HEK293T (cell line): ENCODE data around the gene ZNF613.
"Not testable (repeated sequence)": the region's sequence is repeated elsewhere in the genome, so short reads cannot be mapped to it uniquely, and the experiment has no call there.

ENCODE experiments used
- CTCF ChIA-PET: fragments of 350-600 bp; formaldehyde crosslinking; extraction: SDS; loops from one replicate; lab custom pipeline; 2021; ENCODE audit warnings: antibody characterized with exemption, inconsistent platforms; lab: Yijun Ruan, JAX
- POLR2A ChIA-PET: fragments of 350-600 bp; formaldehyde crosslinking; extraction: SDS; loops from one replicate; lab custom pipeline; 2020; ENCODE audit warnings: antibody characterized with exemption, inconsistent platforms; lab: Yijun Ruan, JAX
- DNase-seq: peaks from one replicate; pipeline ENCODE4 v3.0.0; 2012; ENCODE audit warnings: mixed read lengths; ENCODE audit errors: extremely low spot score
- ARNT ChIP-seq: fragments of 450-650 bp; IDR thresholded peaks from 2 replicates; pipeline ENCODE4 v1.6.1; 2017; ENCODE audit warnings: mild to moderate bottlenecking
- BHLHE40 ChIP-seq: fragments of 450-650 bp; IDR thresholded peaks from 2 replicates; pipeline ENCODE4 v1.6.1; 2016; ENCODE audit warnings: mild to moderate bottlenecking, moderate library complexity, borderline replicate concordance
- CTBP1 ChIP-seq: fragments of 450-650 bp; IDR thresholded peaks from 2 replicates; pipeline ENCODE4 v1.6.1; 2016; ENCODE audit warnings: borderline replicate concordance
- ELF4 ChIP-seq: fragments of 450-650 bp; IDR thresholded peaks from 2 replicates; pipeline ENCODE4 v1.6.1; 2017; ENCODE audit warnings: antibody characterized with exemption
- FOXA1 ChIP-seq: fragments of 450-650 bp; IDR thresholded peaks from 2 replicates; pipeline ENCODE4 v1.6.1; 2016; ENCODE audit warnings: mild to moderate bottlenecking
- FOXK2 ChIP-seq: fragments of 450-650 bp; IDR thresholded peaks from 2 replicates; pipeline ENCODE4 v1.6.1; 2016; ENCODE audit warnings: mild to moderate bottlenecking
- FOXM1 ChIP-seq: fragments of 450-650 bp; IDR thresholded peaks from 2 replicates; pipeline ENCODE4 v1.6.1; 2017; ENCODE audit warnings: mild to moderate bottlenecking, borderline replicate concordance
- HDGF ChIP-seq: fragments of 450-650 bp; IDR thresholded peaks from 2 replicates; pipeline ENCODE4 v1.6.1; 2017; ENCODE audit warnings: antibody characterized with exemption, borderline replicate concordance
- L3MBTL2 ChIP-seq: fragments of 450-650 bp; conservative IDR thresholded peaks from 2 replicates; pipeline ENCODE4 v1.6.1; 2016; ENCODE audit warnings: mild to moderate bottlenecking
- LEF1 ChIP-seq: fragments of 450-650 bp; IDR thresholded peaks from 2 replicates; pipeline ENCODE4 v1.6.1; 2017; ENCODE audit warnings: mild to moderate bottlenecking, borderline replicate concordance
- NFRKB ChIP-seq: fragments of 450-650 bp; IDR thresholded peaks from 2 replicates; pipeline ENCODE4 v1.6.1; 2016; ENCODE audit warnings: mild to moderate bottlenecking, moderate library complexity
- SP1 ChIP-seq: fragments of 450-650 bp; IDR thresholded peaks from 2 replicates; pipeline ENCODE4 v1.6.1; 2017
- SUZ12 ChIP-seq: fragments of 450-650 bp; IDR thresholded peaks from 2 replicates; pipeline ENCODE4 v1.6.1; 2016; ENCODE audit warnings: mild to moderate bottlenecking
- TARDBP ChIP-seq: fragments of 450-650 bp; IDR thresholded peaks from 2 replicates; pipeline ENCODE4 v1.6.1; 2016
- ZNF384 ChIP-seq: fragments of 450-650 bp; IDR thresholded peaks from 2 replicates; pipeline ENCODE4 v1.6.1; 2016
- TF ChIP-seq, protein P1 (sequence below): fragments of 450-650 bp; IDR thresholded peaks from 2 replicates; pipeline ENCODE4 v1.6.1; 2016

Gene ZNF613

GRCh38 chr19:51965583-51965982, 38.3 kb downstream of the ZNF613 start:
- POLR2A ChIA-PET: no interaction called here
- CTCF ChIA-PET: no interaction called here
- DNase-seq: no peak
- no peak for TF ChIP-seq SP1

- DNase-seq: no peak
- TF ChIP-seq FOXA1 (no peak), SP1 (no peak), BHLHE40 (no peak), FOXK2 (no peak), ARNT (no peak), HDGF (no peak), LEF1 (no peak), FOXM1 (no peak), TARDBP (no peak), L3MBTL2 (no peak)
- TF ChIP-seq, protein P1, sequence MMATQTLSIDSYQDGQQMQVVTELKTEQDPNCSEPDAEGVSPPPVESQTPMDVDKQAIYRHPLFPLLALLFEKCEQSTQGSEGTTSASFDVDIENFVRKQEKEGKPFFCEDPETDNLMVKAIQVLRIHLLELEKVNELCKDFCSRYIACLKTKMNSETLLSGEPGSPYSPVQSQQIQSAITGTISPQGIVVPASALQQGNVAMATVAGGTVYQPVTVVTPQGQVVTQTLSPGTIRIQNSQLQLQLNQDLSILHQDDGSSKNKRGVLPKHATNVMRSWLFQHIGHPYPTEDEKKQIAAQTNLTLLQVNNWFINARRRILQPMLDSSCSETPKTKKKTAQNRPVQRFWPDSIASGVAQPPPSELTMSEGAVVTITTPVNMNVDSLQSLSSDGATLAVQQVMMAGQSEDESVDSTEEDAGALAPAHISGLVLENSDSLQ: no peak
- POLR2A ChIA-PET: no interaction called here
- CTCF ChIA-PET: no interaction called here
Measured at GRCh38 chr19:51970718-51971117, 43.4 kb downstream of the ZNF613 start.

DNA sequence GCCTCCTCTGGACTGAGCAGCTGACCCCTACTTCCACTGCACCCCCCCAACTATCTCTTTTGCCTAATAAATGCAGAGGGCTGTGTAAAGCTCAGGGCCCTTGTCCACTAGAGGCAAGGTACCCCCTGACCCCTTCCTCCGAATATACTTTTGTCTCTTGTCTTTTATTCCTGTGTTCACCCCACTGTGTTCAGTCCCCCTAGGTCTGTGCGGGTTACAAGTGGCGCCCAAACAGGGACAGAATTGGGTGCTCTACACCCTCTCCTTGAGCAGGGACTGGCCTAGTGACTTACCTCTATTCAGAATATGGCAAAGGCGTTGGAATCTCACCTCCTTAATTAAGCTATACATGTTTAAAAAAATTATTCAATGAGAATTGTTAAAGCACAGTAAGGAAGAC, 44.4 kb downstream of the ZNF613 start:
- no peak for TF ChIP-seq TARDBP
- no peak for TF ChIP-seq NFRKB
- no peak for TF ChIP-seq SP1
- TF ChIP-seq, protein P1: no peak
- no peak for TF ChIP-seq CTBP1
- no peak for TF ChIP-seq LEF1
- no peak for TF ChIP-seq BHLHE40
- TF ChIP-seq L3MBTL2: no peak
- TF ChIP-seq SUZ12: no peak
- TF ChIP-seq FOXA1: no peak
- TF ChIP-seq FOXM1: no peak
- TF ChIP-seq FOXK2: no peak
- no peak for TF ChIP-seq ELF4
- TF ChIP-seq ZNF384: no peak
- TF ChIP-seq ARNT: no peak
- no peak for DNase-seq
- ChIA-PET POLR2A (no interaction called here), CTCF (interaction anchor here (0.6 kb wide), 1 partner anchor 179 kb away, joined by 3 read pairs; no protein-coding TSS in a partner anchor)

DNA sequence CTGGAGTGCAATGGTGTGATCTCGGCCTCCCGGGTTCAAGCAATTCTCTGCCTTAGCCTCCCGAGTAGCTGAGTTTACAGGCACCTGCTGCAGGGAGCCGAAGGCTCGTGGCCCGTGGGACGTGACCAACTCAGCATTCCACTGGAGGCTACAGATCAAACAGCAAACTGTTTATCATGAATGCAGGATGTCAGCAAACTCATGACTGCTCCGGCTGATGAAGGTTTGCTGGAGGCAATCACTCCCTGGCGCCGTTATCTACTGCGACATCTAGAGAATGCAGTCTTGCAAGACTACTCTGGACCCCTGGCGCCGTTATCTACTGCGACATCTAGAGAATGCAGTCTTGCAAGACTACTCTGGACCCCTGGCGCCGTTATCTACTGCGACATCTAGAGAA, 48.5 kb downstream of the ZNF613 start:
- DNase-seq, POLR2A ChIA-PET, CTCF ChIA-PET: not testable (repeated sequence)

- POLR2A ChIA-PET: no interaction called here
- CTCF ChIA-PET: no interaction called here
- DNase-seq: no peak
- no peak for TF ChIP-seq SP1
- no peak for TF ChIP-seq ZNF384
- no peak for TF ChIP-seq BHLHE40
- no peak for TF ChIP-seq HDGF
- no peak for TF ChIP-seq LEF1
- TF ChIP-seq SUZ12: no peak
- no peak for TF ChIP-seq NFRKB
- no peak for TF ChIP-seq L3MBTL2
- TF ChIP-seq FOXA1: no peak
- no peak for TF ChIP-seq ELF4
- no peak for TF ChIP-seq FOXK2
Measured at GRCh38 chr19:51976852-51977251, 49.6 kb downstream of the ZNF613 start.

DNA sequence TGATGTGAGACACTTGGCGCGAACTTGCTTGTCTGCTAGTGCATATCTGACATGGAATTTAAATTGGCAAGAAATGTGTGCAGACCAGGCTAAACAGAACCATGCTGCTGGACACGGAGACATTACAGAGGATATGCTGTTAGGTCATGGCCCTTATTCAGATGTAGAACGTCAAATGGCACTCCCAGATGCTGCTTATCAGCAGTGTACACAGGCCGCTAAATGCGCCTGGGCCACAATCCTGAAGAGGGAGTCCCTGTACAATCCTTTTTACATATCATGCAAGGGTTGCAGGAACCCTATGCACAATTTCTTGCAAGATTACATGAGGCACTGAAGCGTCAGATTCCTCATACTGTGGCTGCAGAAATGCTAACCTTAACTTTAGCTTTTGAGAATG, 50.1 kb downstream of the ZNF613 start:
- TF ChIP-seq FOXK2: no peak
- ChIA-PET POLR2A (no interaction called here), CTCF (no interaction called here)
- DNase-seq: no peak

DNA sequence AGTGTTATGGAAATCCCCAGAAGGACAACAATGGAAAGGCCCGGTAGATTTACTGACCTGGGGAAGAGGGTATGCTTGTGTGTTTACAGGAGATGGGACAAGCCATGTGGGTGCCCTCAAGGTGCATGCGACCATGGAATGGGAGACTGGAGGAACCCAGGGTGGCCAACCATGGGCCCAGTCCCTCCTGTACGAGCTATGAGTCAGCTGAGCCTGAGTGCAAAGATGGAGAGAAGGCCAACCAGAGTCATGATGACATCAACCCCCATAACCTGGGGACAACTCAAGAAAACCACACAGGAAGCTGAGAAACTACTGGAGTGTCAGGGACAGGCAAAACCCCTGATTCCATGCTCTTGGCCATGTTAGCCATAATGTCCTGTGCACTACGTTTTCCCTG, 51.6 kb downstream of the ZNF613 start:
- ChIA-PET CTCF (no interaction called here), POLR2A (no interaction called here)
- TF ChIP-seq L3MBTL2 (no peak), ELF4 (no peak), FOXM1 (no peak), LEF1 (no peak), HDGF (no peak), FOXA1 (no peak), ARNT (no peak), NFRKB (no peak), SUZ12 (no peak), FOXK2 (no peak), SP1 (no peak), TARDBP (no peak)
- TF ChIP-seq, protein P1: no peak
- no peak for DNase-seq

GRCh38 chr19:51980116-51980736, 53.0 kb downstream of the ZNF613 start:
- DNase-seq: no peak
- CTCF ChIA-PET: no interaction called here

GRCh38 chr19:51980926-51981325, 53.7 kb downstream of the ZNF613 start:
- CTCF ChIA-PET, DNase-seq, POLR2A ChIA-PET: not testable (repeated sequence)

More at GRCh38 chr19:51980116-51980736, 53.0 kb downstream of the ZNF613 start:
- POLR2A ChIA-PET: no interaction called here
- TF ChIP-seq L3MBTL2: no peak
